SK-N-SH (cell line): ENCODE data around the gene PLPPR2.

Experiments
- CHD2 ChIP-seq: fragments of 150-350 bp; IDR thresholded peaks from 2 replicates; pipeline ENCODE4 v1.6.1; 2018; ENCODE audit warnings: low read length; ENCODE audit not compliant: partially characterized antibody
- ELF1 ChIP-seq: IDR thresholded peaks from 2 replicates; pipeline ENCODE4 v1.4.0; 2012
- FOSL2 ChIP-seq: IDR thresholded peaks from 2 replicates; pipeline ENCODE4 v1.4.0; 2012; ENCODE audit warnings: low read depth, mild to moderate bottlenecking, moderate library complexity, borderline replicate concordance
- FOXM1 ChIP-seq: IDR thresholded peaks from 2 replicates; pipeline ENCODE4 v1.4.0; 2012; ENCODE audit warnings: low read depth, mild to moderate bottlenecking
- JUND ChIP-seq: IDR thresholded peaks from 2 replicates; pipeline ENCODE4 v1.4.0; 2012
- NFIC ChIP-seq: IDR thresholded peaks from 2 replicates; pipeline ENCODE4 v1.4.0; 2012; ENCODE audit warnings: borderline replicate concordance
- POLR2AphosphoS5 ChIP-seq: IDR thresholded peaks from 2 replicates; pipeline ENCODE4 v1.6.1; 2012; ENCODE audit warnings: low read depth, low read length
- SIN3A ChIP-seq: IDR thresholded peaks from 2 replicates; pipeline ENCODE4 v1.6.1; 2012; ENCODE audit warnings: low read depth, mild to moderate bottlenecking, low read length, moderate library complexity, borderline replicate concordance
- TCF12 ChIP-seq: IDR thresholded peaks from 2 replicates; pipeline ENCODE4 v1.4.0; 2012
- TF ChIP-seq, protein P1 (sequence below): fragments of 200-600 bp; sonication (generic); IDR thresholded peaks from 2 replicates; pipeline ENCODE4 v1.6.1; 2017; ENCODE audit warnings: antibody characterized with exemption, mild to moderate bottlenecking, moderate library complexity
- TF ChIP-seq, protein P2 (sequence below): IDR thresholded peaks from 2 replicates; pipeline ENCODE4 v1.6.1; 2012; ENCODE audit warnings: mild to moderate bottlenecking, low read depth, low read length, moderate library complexity
- TF ChIP-seq, protein P3 (sequence below): IDR thresholded peaks from 2 replicates; pipeline ENCODE4; 2012

DNA sequence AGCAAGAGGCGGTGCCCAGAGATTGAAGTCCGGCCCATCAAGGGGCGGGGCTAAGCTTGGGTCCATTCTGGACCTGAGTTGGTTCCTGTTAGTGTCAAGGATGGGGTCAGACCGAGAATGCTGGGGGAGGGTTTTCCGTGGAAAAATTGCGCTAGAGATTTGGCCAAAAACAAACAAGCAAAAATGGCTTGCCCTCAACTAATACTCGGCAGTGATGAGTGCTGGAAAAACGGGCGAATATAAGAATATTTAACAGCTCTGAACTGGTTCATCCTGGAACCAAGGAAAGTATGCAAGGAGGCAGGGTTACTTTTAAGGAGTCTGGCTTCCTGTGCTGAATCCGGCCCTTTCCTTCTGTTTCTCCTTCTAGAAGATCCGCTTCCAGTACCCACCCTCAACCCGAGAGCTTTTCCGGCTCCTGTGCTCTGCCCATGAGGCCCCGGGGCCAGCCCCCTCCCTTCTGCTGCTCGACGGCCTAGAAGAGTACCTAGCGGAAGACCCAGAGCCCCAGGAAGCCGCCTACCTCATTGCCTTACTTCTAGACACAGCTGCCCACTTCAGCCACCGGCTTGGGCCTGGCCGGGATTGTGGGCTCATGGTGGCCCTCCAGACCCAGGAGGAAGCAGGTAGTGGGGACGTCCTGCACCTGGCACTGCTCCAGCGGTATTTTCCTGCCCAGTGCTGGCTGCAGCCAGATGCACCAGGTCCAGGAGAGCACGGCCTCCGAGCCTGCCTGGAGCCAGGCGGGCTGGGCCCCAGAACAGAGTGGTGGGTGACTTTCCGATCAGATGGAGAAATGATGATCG lies 20.1 kb downstream of the PLPPR2 start:
- TF ChIP-seq FOXM1 (no peak), NFIC (no peak), CHD2 (no peak), SIN3A (no peak), ELF1 (no peak), FOSL2 (no peak), POLR2AphosphoS5 (peak; percentile 93), TCF12 (no peak), JUND (no peak)
- TF ChIP-seq, protein P1, sequence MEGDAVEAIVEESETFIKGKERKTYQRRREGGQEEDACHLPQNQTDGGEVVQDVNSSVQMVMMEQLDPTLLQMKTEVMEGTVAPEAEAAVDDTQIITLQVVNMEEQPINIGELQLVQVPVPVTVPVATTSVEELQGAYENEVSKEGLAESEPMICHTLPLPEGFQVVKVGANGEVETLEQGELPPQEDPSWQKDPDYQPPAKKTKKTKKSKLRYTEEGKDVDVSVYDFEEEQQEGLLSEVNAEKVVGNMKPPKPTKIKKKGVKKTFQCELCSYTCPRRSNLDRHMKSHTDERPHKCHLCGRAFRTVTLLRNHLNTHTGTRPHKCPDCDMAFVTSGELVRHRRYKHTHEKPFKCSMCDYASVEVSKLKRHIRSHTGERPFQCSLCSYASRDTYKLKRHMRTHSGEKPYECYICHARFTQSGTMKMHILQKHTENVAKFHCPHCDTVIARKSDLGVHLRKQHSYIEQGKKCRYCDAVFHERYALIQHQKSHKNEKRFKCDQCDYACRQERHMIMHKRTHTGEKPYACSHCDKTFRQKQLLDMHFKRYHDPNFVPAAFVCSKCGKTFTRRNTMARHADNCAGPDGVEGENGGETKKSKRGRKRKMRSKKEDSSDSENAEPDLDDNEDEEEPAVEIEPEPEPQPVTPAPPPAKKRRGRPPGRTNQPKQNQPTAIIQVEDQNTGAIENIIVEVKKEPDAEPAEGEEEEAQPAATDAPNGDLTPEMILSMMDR, result no peak
- TF ChIP-seq, protein P2, sequence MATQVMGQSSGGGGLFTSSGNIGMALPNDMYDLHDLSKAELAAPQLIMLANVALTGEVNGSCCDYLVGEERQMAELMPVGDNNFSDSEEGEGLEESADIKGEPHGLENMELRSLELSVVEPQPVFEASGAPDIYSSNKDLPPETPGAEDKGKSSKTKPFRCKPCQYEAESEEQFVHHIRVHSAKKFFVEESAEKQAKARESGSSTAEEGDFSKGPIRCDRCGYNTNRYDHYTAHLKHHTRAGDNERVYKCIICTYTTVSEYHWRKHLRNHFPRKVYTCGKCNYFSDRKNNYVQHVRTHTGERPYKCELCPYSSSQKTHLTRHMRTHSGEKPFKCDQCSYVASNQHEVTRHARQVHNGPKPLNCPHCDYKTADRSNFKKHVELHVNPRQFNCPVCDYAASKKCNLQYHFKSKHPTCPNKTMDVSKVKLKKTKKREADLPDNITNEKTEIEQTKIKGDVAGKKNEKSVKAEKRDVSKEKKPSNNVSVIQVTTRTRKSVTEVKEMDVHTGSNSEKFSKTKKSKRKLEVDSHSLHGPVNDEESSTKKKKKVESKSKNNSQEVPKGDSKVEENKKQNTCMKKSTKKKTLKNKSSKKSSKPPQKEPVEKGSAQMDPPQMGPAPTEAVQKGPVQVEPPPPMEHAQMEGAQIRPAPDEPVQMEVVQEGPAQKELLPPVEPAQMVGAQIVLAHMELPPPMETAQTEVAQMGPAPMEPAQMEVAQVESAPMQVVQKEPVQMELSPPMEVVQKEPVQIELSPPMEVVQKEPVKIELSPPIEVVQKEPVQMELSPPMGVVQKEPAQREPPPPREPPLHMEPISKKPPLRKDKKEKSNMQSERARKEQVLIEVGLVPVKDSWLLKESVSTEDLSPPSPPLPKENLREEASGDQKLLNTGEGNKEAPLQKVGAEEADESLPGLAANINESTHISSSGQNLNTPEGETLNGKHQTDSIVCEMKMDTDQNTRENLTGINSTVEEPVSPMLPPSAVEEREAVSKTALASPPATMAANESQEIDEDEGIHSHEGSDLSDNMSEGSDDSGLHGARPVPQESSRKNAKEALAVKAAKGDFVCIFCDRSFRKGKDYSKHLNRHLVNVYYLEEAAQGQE, result no peak
- TF ChIP-seq, protein P3, sequence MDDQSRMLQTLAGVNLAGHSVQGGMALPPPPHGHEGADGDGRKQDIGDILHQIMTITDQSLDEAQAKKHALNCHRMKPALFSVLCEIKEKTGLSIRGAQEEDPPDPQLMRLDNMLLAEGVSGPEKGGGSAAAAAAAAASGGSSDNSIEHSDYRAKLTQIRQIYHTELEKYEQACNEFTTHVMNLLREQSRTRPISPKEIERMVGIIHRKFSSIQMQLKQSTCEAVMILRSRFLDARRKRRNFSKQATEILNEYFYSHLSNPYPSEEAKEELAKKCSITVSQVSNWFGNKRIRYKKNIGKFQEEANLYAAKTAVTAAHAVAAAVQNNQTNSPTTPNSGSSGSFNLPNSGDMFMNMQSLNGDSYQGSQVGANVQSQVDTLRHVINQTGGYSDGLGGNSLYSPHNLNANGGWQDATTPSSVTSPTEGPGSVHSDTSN, result no peak
